ENCODE data around the gene RALA.
A peak's percentile ranks its signal among the peaks of the same experiment; 100 is the strongest.
"Not testable (repeated sequence)": the region's sequence is repeated elsewhere in the genome, so short reads cannot be mapped to it uniquely, and the experiment has no call there.

RALA gene

DNA sequence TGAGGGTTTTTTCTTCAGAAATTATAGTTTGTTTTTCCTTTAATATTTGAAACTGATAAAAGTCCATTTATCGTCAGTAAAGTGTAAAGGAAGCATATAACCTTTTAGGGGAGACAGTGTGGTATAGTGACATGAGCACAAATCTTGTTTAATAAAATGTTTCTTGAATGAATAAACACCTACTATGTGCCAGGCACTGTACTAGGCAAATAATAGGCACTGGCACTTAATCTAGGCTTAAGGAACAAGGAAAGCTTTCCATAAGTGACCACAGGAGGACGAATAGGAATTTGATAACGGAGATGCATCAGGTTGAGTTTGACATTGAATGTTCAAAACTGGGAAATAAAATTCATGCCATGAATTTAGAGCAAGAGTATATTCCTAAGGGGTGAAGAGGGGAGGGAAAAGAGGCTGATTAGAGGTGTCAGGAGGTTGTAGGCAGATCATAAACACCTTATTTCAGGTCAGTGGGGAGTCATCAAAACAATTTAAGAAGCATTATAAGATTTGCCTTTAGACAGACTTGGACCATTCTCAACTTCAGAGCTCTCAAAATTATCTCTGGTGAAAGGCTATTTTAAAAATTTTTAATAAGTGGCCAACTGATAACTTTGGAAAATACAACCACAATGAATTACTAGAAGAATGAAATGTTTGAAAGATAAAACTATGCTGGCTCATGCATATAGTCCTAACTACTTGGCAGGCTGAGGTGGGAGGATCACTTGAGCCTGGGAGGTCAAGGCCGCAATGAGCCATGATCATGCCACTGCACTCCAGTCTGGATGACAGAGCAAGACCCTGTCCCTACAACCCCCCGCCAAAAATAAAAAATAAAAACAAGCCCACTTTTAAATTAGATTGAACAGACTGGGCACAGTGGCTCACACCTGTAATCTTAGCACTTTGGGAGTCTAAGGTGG lies 22.4 kb downstream of the RALA start:
- DNase-seq (ENCODE audit: low read depth, low spot score), result no peak

DNA sequence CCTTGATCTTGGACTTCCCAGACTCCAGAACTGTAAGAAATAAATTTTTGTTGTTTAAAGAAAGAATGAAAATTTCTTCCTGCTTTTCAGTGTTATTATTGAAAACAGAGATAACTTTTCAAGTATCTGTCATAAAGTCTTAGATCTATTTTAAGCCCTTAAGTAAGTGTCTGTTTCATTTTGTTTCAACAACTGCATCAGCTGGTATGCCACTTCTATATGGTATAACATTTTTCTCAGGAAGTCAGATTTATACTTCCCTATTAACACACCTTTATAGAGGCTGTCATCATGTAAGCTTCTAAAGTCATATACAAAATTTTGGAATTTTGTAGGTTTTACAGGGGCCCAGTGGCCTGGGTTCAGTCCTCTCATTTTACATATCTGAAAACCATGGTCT lies 24.4 kb downstream of the RALA start:
- DNase-seq (ENCODE audit: low read depth, low spot score), result no peak

DNA sequence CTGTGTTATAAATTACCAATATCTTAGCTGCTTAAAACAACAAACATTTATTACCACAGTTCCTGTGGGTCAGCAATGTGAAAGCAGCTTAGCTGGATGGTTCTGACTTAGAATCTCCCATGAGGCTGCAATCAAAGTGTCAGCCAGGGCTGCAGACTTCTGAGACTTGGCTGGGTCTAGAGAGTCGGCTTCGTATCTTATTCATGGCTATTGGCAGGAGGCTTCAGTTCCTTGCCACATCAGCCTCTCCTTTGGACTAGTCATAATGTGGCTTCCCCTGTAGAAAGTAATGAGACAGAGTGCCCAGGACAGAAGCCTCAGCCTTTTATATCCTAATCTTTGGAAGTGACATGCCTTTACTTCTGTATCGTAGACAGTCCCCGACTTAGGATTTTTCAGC lies 27.3 kb downstream of the RALA start:
- DNase-seq (ENCODE audit: low read depth, low spot score), result peak; percentile 70

DNA sequence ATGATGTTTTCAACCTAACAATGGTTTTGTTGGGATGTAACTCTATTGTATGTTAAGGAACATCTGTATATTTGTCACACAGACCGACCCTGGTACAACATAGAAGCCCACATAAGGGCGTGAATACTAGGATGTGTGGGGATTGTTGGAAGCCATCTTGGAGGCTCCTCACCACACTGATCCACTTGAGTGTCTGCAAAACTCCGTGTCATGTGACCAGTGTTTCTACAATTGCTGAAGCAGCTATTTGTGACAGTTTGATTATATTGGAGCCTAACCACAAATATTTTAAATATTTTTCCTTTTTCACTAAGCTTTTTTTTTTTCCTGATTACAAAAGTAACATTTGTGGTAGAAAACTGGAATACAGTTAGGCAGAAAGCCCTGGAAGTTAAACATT lies 27.9 kb downstream of the RALA start:
- peak; percentile 60 for DNase-seq (ENCODE audit: low read depth, low spot score)

GRCh38 chr7:39656415-39656814 lies 33.0 kb downstream of the RALA start:
- no peak for DNase-seq (ENCODE audit: low read depth, low spot score)

- DNase-seq (ENCODE audit: low read depth, low spot score), result no peak
Observed at GRCh38 chr7:39659356-39660013, 36.1 kb downstream of the RALA start.

DNA sequence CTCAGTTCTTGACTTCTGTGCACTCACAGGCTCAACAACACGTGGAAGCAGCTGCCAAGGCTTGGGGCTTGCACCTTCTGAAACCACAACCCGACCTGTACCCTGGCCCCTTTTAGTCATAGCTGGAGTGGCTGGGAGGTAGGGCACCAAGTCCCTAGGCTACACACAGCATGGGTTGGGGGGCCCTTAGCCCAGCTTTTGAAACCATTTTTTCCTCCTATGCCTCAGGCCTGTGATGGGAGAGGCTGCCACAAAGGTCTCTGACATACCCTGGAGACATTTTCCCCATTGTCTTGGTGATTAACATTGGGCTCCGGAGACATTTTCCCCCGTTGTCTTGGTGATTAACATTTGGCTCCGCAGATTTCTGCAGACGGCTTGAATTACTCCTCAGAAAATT lies 38.6 kb downstream of the RALA start:
- DNase-seq (ENCODE audit: low read depth, low spot score), result no peak

DNA sequence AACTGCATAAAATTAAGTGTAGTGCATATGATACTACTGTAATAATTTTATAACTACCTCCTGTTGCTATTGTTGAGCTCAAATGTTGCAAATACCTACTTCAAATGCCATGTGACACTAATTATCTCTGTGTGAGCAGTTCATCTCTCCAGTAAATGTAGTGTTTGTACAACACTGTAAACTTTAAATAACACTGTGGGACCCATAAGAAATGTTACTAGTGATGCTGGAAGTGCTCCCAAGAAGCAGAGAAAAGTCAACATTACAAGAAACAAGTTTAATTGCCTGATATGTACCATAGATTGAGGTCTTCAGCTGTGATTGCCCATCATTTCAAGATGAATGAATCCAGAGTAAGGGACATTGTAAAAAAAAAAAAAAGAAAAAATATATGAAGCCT lies 39.9 kb downstream of the RALA start:
- DNase-seq (ENCODE audit: low read depth, low spot score), result no peak

GRCh38 chr7:39664057-39664456 lies 40.7 kb downstream of the RALA start:
- DNase-seq (ENCODE audit: low read depth, low spot score), result no peak

DNA sequence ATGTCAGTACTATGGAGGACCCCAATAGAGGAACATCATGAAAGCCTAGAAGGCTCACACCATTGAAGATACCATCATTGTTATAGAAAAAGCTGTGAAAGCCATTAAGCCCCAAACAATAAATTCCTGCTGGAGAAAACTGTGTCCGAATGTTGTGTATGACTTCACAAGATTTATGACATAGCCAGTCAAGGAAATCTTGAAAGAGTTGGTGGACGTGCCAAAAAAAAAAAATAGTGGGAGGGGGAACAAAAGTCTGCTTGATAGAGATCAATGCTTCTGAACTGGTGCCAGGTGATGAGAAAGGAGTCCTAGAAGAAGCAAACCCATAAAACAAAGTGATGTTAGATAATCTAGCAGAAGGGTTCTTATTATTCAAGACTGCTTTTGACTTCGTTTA lies 41.2 kb downstream of the RALA start:
- no peak for DNase-seq (ENCODE audit: low read depth, low spot score)

DNA sequence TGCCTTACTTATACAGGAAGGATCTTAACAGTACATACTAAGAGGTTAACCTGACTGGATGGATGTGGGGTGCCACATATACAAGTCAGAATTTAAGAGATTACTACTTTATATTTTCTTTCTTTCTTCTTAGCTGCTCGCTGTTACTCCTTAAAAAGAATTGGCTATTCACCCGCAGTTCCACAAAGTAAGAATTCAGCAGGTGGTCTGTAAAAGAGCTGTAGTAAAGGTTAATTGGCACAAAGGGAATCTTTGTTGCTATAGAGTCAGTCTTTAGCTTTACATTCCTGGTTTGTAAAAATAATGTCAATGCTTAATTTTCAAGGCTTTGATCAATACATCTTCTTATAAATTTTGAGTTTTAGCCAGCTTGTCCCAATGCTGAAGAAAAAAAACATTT lies 43.2 kb downstream of the RALA start:
- no peak for DNase-seq (ENCODE audit: low read depth, low spot score)

DNA sequence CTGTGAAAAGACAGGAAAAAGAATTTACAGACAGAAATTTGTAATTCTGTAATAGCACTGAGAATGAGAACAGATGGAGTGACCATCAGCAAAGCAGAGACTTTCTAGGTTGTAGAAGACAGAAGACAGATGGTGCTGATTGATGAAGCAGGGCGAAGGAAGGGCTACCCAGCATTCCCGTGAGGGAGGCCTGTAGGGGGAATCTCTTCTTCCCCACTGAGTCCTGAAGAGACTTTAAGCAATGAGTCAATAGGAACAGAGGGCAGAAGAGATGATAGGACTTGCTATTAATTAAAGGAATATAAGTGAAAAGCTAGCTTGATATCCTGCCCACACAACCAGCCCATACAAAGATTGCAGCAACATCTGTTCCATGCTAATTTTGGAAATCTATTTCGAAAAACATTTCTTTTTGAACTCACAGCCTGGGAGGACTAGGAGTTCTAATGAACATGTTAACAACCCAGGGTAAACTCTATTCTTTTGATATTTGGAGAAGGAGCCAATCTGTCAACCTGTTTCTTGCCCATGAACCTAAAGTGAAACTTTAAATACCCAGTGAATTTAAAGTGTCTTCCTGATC lies 44.1 kb downstream of the RALA start:
- DNase-seq (ENCODE audit: low read depth, low spot score), result no peak

DNA sequence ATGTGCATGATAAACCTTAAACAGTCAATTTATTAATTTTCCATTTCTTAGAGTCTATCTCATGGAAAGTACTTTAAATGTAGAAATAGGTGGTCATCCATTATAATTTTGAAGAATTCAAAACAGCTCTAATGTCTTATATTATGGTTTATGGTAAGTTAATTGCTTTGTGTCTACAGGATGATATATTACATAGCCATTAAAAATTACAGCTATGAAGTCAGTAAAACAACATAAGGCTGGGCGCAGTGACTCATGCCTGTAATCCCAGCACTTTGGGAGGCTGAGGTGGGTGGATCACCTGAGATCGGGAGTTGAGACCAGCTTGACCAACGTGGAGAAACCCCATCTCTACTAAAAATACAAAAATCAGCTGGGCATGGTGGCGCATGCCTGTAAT lies 44.9 kb downstream of the RALA start:
- not testable (repeated sequence) for DNase-seq (ENCODE audit: low read depth, low spot score)

DNA sequence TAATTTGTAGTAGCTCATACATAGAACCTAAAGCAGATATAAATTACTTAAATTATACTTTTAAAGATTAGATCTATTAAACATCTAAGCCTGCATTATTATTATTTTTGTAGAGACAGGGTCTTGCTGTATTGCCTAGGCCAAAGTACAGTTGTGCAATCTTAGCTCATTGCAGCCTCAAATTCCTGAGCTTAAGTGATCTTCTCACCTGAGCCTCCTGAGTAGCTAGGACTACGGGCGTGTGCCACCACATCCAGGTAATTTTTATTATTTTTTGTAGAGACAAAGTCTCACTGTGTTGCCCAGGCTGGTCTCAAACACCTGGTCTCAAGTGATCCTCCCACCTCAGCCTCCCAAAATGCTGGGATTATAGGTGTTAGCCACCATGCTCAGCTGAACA lies 46.7 kb downstream of the RALA start:
- no peak for DNase-seq (ENCODE audit: low read depth, low spot score)

- no peak for DNase-seq (ENCODE audit: low read depth, low spot score)
Observed at GRCh38 chr7:39670934-39671333, 47.6 kb downstream of the RALA start.

GRCh38 chr7:39672176-39672575 lies 48.8 kb downstream of the RALA start:
- peak; percentile 61 for DNase-seq (ENCODE audit: low read depth, low spot score)

- DNase-seq (ENCODE audit: low read depth, low spot score), result no peak
Observed at GRCh38 chr7:39673868-39674267, 50.5 kb downstream of the RALA start.

DNA sequence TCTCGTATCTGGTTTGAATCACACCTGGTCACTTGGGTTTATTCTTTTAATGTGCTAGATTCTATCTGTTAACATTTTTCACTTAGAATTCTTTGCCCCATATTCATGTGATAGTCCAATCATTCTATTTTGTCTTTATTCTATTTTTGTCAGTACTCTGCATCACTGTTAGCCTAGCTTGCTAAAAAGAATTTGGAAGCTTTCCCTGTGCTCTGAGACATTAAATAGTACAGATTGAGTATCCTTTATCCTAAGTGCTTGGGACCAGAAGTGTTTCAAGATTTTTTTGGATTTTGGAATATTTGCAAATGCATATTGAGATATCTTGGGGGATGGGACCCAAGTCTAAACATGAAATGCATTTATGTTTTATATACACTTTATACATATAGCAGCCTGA lies 51.0 kb downstream of the RALA start:
- no peak for DNase-seq (ENCODE audit: low read depth, low spot score)

- no peak for DNase-seq (ENCODE audit: low read depth, low spot score)
Observed at GRCh38 chr7:39676346-39676745, 53.0 kb downstream of the RALA start.

GRCh38 chr7:39678930-39679709 lies 55.7 kb downstream of the RALA start:
- no peak for DNase-seq (ENCODE audit: low read depth, low spot score)

DNA sequence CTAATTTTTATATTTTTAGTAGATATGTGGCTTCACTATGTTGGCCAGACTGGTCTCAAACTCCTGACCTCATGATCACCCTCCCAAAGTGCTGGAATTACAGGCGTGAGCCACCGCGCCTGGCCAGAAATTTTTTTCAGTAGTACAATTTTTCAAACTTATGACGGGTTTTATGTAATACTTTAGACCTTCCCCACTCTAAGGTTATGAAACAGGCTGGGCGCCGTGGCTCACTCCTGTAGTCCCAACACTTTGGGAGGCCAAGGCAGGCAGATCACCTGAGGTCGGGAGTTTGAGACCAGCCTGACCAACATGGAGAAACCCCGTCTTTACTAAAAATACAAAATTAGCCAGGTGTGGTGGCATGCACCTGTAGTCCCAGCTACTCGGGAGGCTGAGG lies 56.5 kb downstream of the RALA start:
- not testable (repeated sequence) for DNase-seq (ENCODE audit: low read depth, low spot score)

DNA sequence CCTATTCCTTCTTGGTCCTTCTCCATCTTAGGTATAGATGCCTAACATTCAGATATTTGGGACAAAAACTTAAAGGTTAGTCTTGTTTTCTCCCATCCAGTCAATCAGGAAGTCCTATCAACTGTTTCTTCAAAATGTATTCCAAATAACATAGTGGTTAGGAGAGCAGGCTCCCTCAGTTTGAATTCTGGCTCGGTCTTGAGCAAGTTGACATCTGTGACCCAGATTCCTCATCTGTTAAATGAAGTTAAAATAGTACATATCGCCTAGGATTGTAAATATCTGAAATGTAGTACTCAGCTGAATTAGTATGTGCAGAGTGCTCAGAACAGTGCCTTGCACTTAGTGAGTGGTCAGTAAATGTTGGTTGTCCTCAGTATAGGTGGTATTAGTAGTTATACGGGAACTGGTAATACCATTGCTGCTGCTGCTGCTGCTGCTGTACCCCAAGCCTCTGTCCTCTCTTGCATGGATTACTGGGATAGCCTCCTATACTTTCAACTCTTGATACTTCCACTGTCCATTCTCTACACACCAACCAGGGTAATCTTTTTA lies 58.6 kb downstream of the RALA start:
- DNase-seq (ENCODE audit: low read depth, low spot score), result no peak

Data from astrocyte of the hippocampus (primary cell).